HepG2 (cell line): ENCODE measurements around the gene CCDC17. TPM values are rescaled to one million over a fixed set of nuclear protein-coding genes. Genes with fewer than 3 reads are reported as not detected.
A peak's percentile ranks its signal among the peaks of the same experiment; 100 is the strongest.

Source experiments
- GABPB1 ChIP-seq: IDR thresholded peaks from 2 replicates; pipeline ENCODE4 v1.6.1; 2016; ENCODE audit warnings: mild to moderate bottlenecking, missing genetic modification reagents, moderate library complexity, missing compliant biosample characterization
- HDAC1 ChIP-seq: sonication (generic); formaldehyde crosslinking; IDR thresholded peaks from 2 replicates; pipeline ENCODE4 v1.5.1; 2020; ENCODE audit warnings: mild to moderate bottlenecking, missing genetic modification reagents
- HMG20B ChIP-seq: conservative IDR thresholded peaks from 2 replicates; pipeline ENCODE4 v1.6.1; 2016; ENCODE audit warnings: missing genetic modification reagents, missing compliant biosample characterization
- HOXD1 ChIP-seq: sonication (generic); formaldehyde crosslinking; IDR thresholded peaks from 2 replicates; pipeline ENCODE4 v1.5.0; 2020; ENCODE audit warnings: missing genetic modification reagents
- KDM4B ChIP-seq: sonication (generic); formaldehyde crosslinking; IDR thresholded peaks from 2 replicates; pipeline ENCODE4 v1.4.0; 2020; ENCODE audit warnings: missing genetic modification reagents
- MIER3 ChIP-seq: IDR thresholded peaks from 2 replicates; pipeline ENCODE4 v1.6.1; 2016; ENCODE audit warnings: missing compliant biosample characterization, borderline replicate concordance
- NFIC ChIP-seq: IDR thresholded peaks from 2 replicates; pipeline ENCODE4 v1.6.1; 2012; ENCODE audit warnings: mild to moderate bottlenecking, low read length, inconsistent platforms
- NFKBIZ ChIP-seq: IDR thresholded peaks from 2 replicates; pipeline ENCODE4 v1.6.1; 2018; ENCODE audit warnings: missing genetic modification reagents, missing compliant biosample characterization
- NR2C2 ChIP-seq: sonication (generic); formaldehyde crosslinking; IDR thresholded peaks from 2 replicates; pipeline ENCODE4 v1.4.0; 2020; ENCODE audit warnings: missing genetic modification reagents, mild to moderate bottlenecking, moderate library complexity, borderline replicate concordance
- REXO4 ChIP-seq: sonication (generic); formaldehyde crosslinking; IDR thresholded peaks from 2 replicates; pipeline ENCODE4 v1.8.0; 2022; ENCODE audit warnings: missing genetic modification reagents, mild to moderate bottlenecking, borderline replicate concordance
- SPEN ChIP-seq: sonication (generic); formaldehyde crosslinking; IDR thresholded peaks from 2 replicates; pipeline ENCODE4 v1.5.1; 2020; ENCODE audit warnings: low read depth, mild to moderate bottlenecking, missing genetic modification reagents
- SYNCRIP ChIP-seq: fragments of 200-400 bp; formaldehyde crosslinking; IDR thresholded peaks from 2 replicates; pipeline ENCODE4 v1.6.1; 2018; ENCODE audit warnings: mild to moderate bottlenecking, low read depth, low read length; ENCODE audit not compliant: insufficient read depth
- ZIK1 ChIP-seq: sonication (generic); formaldehyde crosslinking; IDR thresholded peaks from 2 replicates; pipeline ENCODE4 v1.5.0; 2020; ENCODE audit warnings: mild to moderate bottlenecking, low read depth, missing genetic modification reagents, borderline replicate concordance
- ZNF383 ChIP-seq: sonication (generic); formaldehyde crosslinking; IDR thresholded peaks from 2 replicates; pipeline ENCODE4 v1.4.0; 2020; ENCODE audit warnings: missing genetic modification reagents, mild to moderate bottlenecking, borderline replicate concordance
- polyA plus RNA-seq, 8 experiments: library from polyadenylated mRNA; depleted of rRNA in 3 of 8; stranded (reverse) in 7 of 8; unstranded in 1 of 8; fragments of >200 nt; fragmentation: Illumina TruSeq in 4 of 8; extraction: Trizol in 4 of 8; gene quantifications; 2 replicates each; pipeline versions ENCODE4 v1.2.1 to v1.2.3, GENCODE V29; 2011 to 2016; ENCODE audit warnings: low read depth in 4 of 8, missing spikeins in 1 of 8, mixed read lengths in 1 of 8; ENCODE audit not compliant: insufficient read depth in 1 of 8
- total RNA-seq, 5 experiments: library from RNA; depleted of rRNA; stranded (reverse); fragments of >200 nt; fragmentation: Illumina TruSeq; extraction: Trizol; gene quantifications; 2 replicates each; pipeline ENCODE4 v1.2.3, GENCODE V29; 2016; ENCODE audit warnings: low read depth in 1 of 5
- TF ChIP-seq, protein P1 (sequence below): sonication (generic); formaldehyde crosslinking; IDR thresholded peaks from 2 replicates; pipeline ENCODE4 v1.9.0; 2021; ENCODE audit warnings: missing genetic modification reagents, borderline replicate concordance
- TF ChIP-seq, protein P2 (sequence below): sonication (generic); formaldehyde crosslinking; IDR thresholded peaks from 2 replicates; pipeline ENCODE4 v1.8.1; 2023; ENCODE audit warnings: mild to moderate bottlenecking, missing genetic modification reagents
- TF ChIP-seq, protein P3 (sequence below): sonication (generic); formaldehyde crosslinking; IDR thresholded peaks from 2 replicates; pipeline ENCODE4 v1.4.0; 2020; ENCODE audit warnings: mild to moderate bottlenecking, missing genetic modification reagents
- TF ChIP-seq, protein P4 (sequence below): fragments of 450-650 bp; IDR thresholded peaks from 2 replicates; pipeline ENCODE4 v1.6.1; 2017
- TF ChIP-seq, protein P5 (sequence below): sonication (generic); IDR thresholded peaks from 2 replicates; pipeline ENCODE4 v1.6.1; 2016; ENCODE audit warnings: low read depth, borderline replicate concordance
- TF ChIP-seq, protein P6 (sequence below): sonication (generic); formaldehyde crosslinking; IDR thresholded peaks from 2 replicates; pipeline ENCODE4 v1.4.0; 2020; ENCODE audit warnings: missing genetic modification reagents

CCDC17 gene
- total and polyA plus RNA-seq, 2 of the 13 experiments (the other 11 are each of a cell fraction or from before 2014, with no cell fraction given), result 1.5 to 3.3 TPM

DNA sequence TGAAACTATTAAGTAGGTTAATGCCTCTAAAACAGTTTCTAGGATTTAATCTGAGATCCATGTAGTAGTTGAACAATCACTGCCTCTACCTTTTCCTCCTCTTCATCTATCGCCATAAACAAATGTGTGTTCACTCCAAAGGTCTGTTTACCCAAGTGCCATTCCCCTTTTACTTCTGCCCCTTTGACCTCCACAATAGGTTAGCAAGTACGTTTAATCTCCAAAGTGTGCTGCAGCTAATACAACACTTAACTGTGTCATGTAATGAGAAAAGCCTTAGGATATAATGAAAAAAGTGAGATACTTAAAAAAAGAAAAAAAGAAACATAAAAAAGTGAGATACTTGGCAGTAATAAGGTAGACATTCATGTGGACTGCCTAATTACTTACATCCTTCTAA, 34.3 kb upstream of the CCDC17 start (continued):
- TF ChIP-seq, protein P1, sequence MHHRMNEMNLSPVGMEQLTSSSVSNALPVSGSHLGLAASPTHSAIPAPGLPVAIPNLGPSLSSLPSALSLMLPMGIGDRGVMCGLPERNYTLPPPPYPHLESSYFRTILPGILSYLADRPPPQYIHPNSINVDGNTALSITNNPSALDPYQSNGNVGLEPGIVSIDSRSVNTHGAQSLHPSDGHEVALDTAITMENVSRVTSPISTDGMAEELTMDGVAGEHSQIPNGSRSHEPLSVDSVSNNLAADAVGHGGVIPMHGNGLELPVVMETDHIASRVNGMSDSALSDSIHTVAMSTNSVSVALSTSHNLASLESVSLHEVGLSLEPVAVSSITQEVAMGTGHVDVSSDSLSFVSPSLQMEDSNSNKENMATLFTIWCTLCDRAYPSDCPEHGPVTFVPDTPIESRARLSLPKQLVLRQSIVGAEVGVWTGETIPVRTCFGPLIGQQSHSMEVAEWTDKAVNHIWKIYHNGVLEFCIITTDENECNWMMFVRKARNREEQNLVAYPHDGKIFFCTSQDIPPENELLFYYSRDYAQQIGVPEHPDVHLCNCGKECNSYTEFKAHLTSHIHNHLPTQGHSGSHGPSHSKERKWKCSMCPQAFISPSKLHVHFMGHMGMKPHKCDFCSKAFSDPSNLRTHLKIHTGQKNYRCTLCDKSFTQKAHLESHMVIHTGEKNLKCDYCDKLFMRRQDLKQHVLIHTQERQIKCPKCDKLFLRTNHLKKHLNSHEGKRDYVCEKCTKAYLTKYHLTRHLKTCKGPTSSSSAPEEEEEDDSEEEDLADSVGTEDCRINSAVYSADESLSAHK (CRISPR knock-in tag), result no peak
- TF ChIP-seq HDAC1 (CRISPR knock-in tag), result 0 out of 2 replicates have a peak, but pooled peaks have one; percentile 46
- TF ChIP-seq, protein P2, sequence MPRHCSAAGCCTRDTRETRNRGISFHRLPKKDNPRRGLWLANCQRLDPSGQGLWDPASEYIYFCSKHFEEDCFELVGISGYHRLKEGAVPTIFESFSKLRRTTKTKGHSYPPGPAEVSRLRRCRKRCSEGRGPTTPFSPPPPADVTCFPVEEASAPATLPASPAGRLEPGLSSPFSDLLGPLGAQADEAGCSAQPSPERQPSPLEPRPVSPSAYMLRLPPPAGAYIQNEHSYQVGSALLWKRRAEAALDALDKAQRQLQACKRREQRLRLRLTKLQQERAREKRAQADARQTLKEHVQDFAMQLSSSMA (CRISPR knock-in tag), result no peak
- TF ChIP-seq, protein P3, sequence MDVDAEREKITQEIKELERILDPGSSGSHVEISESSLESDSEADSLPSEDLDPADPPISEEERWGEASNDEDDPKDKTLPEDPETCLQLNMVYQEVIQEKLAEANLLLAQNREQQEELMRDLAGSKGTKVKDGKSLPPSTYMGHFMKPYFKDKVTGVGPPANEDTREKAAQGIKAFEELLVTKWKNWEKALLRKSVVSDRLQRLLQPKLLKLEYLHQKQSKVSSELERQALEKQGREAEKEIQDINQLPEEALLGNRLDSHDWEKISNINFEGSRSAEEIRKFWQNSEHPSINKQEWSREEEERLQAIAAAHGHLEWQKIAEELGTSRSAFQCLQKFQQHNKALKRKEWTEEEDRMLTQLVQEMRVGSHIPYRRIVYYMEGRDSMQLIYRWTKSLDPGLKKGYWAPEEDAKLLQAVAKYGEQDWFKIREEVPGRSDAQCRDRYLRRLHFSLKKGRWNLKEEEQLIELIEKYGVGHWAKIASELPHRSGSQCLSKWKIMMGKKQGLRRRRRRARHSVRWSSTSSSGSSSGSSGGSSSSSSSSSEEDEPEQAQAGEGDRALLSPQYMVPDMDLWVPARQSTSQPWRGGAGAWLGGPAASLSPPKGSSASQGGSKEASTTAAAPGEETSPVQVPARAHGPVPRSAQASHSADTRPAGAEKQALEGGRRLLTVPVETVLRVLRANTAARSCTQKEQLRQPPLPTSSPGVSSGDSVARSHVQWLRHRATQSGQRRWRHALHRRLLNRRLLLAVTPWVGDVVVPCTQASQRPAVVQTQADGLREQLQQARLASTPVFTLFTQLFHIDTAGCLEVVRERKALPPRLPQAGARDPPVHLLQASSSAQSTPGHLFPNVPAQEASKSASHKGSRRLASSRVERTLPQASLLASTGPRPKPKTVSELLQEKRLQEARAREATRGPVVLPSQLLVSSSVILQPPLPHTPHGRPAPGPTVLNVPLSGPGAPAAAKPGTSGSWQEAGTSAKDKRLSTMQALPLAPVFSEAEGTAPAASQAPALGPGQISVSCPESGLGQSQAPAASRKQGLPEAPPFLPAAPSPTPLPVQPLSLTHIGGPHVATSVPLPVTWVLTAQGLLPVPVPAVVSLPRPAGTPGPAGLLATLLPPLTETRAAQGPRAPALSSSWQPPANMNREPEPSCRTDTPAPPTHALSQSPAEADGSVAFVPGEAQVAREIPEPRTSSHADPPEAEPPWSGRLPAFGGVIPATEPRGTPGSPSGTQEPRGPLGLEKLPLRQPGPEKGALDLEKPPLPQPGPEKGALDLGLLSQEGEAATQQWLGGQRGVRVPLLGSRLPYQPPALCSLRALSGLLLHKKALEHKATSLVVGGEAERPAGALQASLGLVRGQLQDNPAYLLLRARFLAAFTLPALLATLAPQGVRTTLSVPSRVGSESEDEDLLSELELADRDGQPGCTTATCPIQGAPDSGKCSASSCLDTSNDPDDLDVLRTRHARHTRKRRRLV, result no peak
- TF ChIP-seq NFKBIZ, result no peak
- TF ChIP-seq KDM4B, result no peak
- TF ChIP-seq ZIK1 (CRISPR knock-in tag), result no peak
- TF ChIP-seq, protein P4, sequence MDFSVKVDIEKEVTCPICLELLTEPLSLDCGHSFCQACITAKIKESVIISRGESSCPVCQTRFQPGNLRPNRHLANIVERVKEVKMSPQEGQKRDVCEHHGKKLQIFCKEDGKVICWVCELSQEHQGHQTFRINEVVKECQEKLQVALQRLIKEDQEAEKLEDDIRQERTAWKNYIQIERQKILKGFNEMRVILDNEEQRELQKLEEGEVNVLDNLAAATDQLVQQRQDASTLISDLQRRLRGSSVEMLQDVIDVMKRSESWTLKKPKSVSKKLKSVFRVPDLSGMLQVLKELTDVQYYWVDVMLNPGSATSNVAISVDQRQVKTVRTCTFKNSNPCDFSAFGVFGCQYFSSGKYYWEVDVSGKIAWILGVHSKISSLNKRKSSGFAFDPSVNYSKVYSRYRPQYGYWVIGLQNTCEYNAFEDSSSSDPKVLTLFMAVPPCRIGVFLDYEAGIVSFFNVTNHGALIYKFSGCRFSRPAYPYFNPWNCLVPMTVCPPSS, result no peak
- TF ChIP-seq, protein P5, sequence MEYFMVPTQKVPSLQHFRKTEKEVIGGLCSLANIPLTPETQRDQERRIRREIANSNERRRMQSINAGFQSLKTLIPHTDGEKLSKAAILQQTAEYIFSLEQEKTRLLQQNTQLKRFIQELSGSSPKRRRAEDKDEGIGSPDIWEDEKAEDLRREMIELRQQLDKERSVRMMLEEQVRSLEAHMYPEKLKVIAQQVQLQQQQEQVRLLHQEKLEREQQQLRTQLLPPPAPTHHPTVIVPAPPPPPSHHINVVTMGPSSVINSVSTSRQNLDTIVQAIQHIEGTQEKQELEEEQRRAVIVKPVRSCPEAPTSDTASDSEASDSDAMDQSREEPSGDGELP, result no peak
- TF ChIP-seq, protein P6, sequence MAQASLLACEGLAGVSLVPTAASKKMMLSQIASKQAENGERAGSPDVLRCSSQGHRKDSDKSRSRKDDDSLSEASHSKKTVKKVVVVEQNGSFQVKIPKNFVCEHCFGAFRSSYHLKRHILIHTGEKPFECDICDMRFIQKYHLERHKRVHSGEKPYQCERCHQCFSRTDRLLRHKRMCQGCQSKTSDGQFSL, result no peak
- 0 out of 2 replicates have a peak, but pooled peaks have one; percentile 28 for TF ChIP-seq HOXD1
- peak; percentile 73; the same call in 1 of the 2 replicates for TF ChIP-seq NR2C2 (CRISPR knock-in tag)
- peak; percentile 56; the same call in 1 of the 2 replicates for TF ChIP-seq NFIC
- TF ChIP-seq HMG20B (CRISPR knock-in tag), result peak; percentile 73
- TF ChIP-seq SPEN (CRISPR knock-in tag), result no peak
- no peak for TF ChIP-seq MIER3
- no peak for TF ChIP-seq ZNF383 (CRISPR knock-in tag)
- TF ChIP-seq GABPB1 (CRISPR knock-in tag), result no peak
- no peak for TF ChIP-seq REXO4 (CRISPR knock-in tag)
- TF ChIP-seq SYNCRIP, result no peak
